HepG2 (cell line): Measurements from ENCODE around the gene PPP1R18. TPM values are rescaled to one million over a fixed set of nuclear protein-coding genes. Genes with fewer than 3 reads are reported as not detected.

ENCODE experiments used
- CBX2 ChIP-seq, 2 experiments: fragments of 200-600 bp in 1 of 2; sonication (generic); formaldehyde crosslinking in 1 of 2; IDR thresholded peaks; 2 replicates each; pipeline versions ENCODE4 v1.7.0 to v1.8.1; 2018 to 2022; ENCODE audit warnings: low read depth in 2 of 2, low read length in 1 of 2, mild to moderate bottlenecking in 1 of 2, missing genetic modification reagents in 1 of 2
- DPF2 ChIP-seq: sonication (generic); formaldehyde crosslinking; IDR thresholded peaks from 2 replicates; pipeline ENCODE4 v1.4.0; 2020; ENCODE audit warnings: mild to moderate bottlenecking, low read depth, missing genetic modification reagents, borderline replicate concordance
- FIP1L1 ChIP-seq: fragments of 200-400 bp; formaldehyde crosslinking; IDR thresholded peaks from 2 replicates; pipeline ENCODE4 v1.6.1; 2018; ENCODE audit warnings: low read depth, mild to moderate bottlenecking, low read length, moderate library complexity, borderline replicate concordance; ENCODE audit not compliant: insufficient read depth
- ISX ChIP-seq: sonication (generic); formaldehyde crosslinking; conservative IDR thresholded peaks from 2 replicates; pipeline ENCODE4 v1.5.0; 2020; ENCODE audit warnings: missing genetic modification reagents
- RBM39 ChIP-seq: fragments of 200-400 bp; formaldehyde crosslinking; IDR thresholded peaks from one replicate; pipeline ENCODE4 v1.6.1; 2018; ENCODE audit warnings: antibody characterized with exemption, mild to moderate bottlenecking, low read depth, low read length; ENCODE audit not compliant: poor library complexity, severe bottlenecking
- TEAD3 ChIP-seq: optimal IDR thresholded peaks from 2 replicates; pipeline ENCODE3; 2016; ENCODE audit warnings: borderline replicate concordance
- ZBTB21 ChIP-seq: sonication (generic); formaldehyde crosslinking; IDR thresholded peaks from 2 replicates; pipeline ENCODE4 v1.4.0; 2020; ENCODE audit warnings: missing genetic modification reagents
- ZFY ChIP-seq: sonication (generic); formaldehyde crosslinking; IDR thresholded peaks from 2 replicates; pipeline ENCODE4 v1.4.0; 2020; ENCODE audit warnings: missing genetic modification reagents
- ZNF468 ChIP-seq: sonication (generic); formaldehyde crosslinking; IDR thresholded peaks from 2 replicates; pipeline ENCODE4 v1.8.0; 2022; ENCODE audit warnings: mild to moderate bottlenecking, moderate library complexity, missing genetic modification reagents
- ZNF556 ChIP-seq: sonication (generic); formaldehyde crosslinking; IDR thresholded peaks from 2 replicates; pipeline ENCODE4 v1.4.0; 2020; ENCODE audit warnings: mild to moderate bottlenecking, missing genetic modification reagents, borderline replicate concordance
- ZNF720 ChIP-seq: sonication (generic); formaldehyde crosslinking; IDR thresholded peaks from 2 replicates; pipeline ENCODE4 v1.4.0; 2020; ENCODE audit warnings: missing genetic modification reagents
- ZNF781 ChIP-seq: sonication (generic); formaldehyde crosslinking; IDR thresholded peaks from 2 replicates; pipeline ENCODE4 v1.5.1; 2020; ENCODE audit warnings: borderline replicate concordance, mild to moderate bottlenecking, missing genetic modification reagents; ENCODE audit errors: not compliant biosample characterization
- ZNF839 ChIP-seq: sonication (generic); formaldehyde crosslinking; IDR thresholded peaks from 2 replicates; pipeline ENCODE4 v1.4.0; 2020; ENCODE audit warnings: missing genetic modification reagents, mild to moderate bottlenecking, borderline replicate concordance
- polyA plus RNA-seq, 8 experiments: library from polyadenylated mRNA; depleted of rRNA in 3 of 8; stranded (reverse) in 7 of 8; unstranded in 1 of 8; fragments of >200 nt; fragmentation: Illumina TruSeq in 4 of 8; extraction: Trizol in 4 of 8; gene quantifications; 2 replicates each; pipeline versions ENCODE4 v1.2.1 to v1.2.3, GENCODE V29; 2011 to 2016; ENCODE audit warnings: low read depth in 4 of 8, missing spikeins in 1 of 8, mixed read lengths in 1 of 8; ENCODE audit not compliant: insufficient read depth in 1 of 8
- total RNA-seq, 5 experiments: library from RNA; depleted of rRNA; stranded (reverse); fragments of >200 nt; fragmentation: Illumina TruSeq; extraction: Trizol; gene quantifications; 2 replicates each; pipeline ENCODE4 v1.2.3, GENCODE V29; 2016; ENCODE audit warnings: low read depth in 1 of 5
- TF ChIP-seq, protein P1 (sequence below): sonication (generic); formaldehyde crosslinking; IDR thresholded peaks from 2 replicates; pipeline ENCODE4 v1.4.0; 2020; ENCODE audit warnings: mild to moderate bottlenecking, missing genetic modification reagents
- TF ChIP-seq, protein P2 (sequence below): sonication (generic); formaldehyde crosslinking; IDR thresholded peaks from 2 replicates; pipeline ENCODE4 v1.4.0; 2020; ENCODE audit warnings: mild to moderate bottlenecking, missing genetic modification reagents

Gene PPP1R18
- total and polyA plus RNA-seq, 2 of the 13 experiments (the other 11 are each of a cell fraction or from before 2014, with no cell fraction given): 4.9 to 9.2 TPM

DNA sequence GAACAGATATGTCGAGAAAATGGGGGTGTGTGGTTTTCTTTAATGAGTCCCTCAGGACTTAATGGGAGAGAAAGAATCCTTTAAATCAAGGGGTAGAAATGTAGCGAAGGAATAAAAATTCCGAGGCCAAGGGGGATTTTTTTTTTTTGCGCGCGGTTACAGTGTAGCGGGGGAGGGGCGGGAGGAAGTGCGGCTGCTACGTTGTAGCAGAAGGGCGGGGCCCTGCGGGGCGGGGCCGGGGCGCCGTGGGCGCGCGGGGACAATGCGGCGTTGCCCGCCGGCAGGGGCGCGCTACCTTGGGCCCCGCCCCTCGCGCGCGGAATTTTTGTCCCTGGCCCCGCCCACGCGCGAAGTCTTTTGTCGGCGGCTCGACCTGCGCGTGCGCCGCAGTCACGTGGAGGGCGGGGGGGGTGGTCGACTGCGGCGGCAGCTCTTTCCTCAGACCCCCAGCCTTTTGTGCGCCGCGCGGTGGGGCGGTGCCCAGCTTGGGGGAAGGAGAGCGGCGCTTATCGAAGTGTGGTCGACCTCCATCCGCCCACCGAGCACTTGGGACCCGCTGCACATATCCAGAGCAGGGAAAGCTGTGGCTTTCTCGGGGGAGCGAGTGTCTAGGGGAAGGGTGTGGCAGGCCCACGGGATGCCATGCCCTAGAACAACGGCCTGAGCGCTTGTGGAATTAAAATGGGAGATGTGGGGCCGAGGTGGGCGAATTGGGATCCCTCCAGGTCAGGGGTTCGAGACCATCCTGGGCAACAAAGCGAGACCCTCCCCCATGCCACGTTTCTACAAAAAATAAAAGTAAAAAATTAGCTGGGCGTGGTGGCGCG is 35.0 kb upstream of the PPP1R18 start (continued):
- no peak; the same call in 1 of the 2 replicates for TF ChIP-seq ISX (CRISPR knock-in tag)
- TF ChIP-seq, protein P1, sequence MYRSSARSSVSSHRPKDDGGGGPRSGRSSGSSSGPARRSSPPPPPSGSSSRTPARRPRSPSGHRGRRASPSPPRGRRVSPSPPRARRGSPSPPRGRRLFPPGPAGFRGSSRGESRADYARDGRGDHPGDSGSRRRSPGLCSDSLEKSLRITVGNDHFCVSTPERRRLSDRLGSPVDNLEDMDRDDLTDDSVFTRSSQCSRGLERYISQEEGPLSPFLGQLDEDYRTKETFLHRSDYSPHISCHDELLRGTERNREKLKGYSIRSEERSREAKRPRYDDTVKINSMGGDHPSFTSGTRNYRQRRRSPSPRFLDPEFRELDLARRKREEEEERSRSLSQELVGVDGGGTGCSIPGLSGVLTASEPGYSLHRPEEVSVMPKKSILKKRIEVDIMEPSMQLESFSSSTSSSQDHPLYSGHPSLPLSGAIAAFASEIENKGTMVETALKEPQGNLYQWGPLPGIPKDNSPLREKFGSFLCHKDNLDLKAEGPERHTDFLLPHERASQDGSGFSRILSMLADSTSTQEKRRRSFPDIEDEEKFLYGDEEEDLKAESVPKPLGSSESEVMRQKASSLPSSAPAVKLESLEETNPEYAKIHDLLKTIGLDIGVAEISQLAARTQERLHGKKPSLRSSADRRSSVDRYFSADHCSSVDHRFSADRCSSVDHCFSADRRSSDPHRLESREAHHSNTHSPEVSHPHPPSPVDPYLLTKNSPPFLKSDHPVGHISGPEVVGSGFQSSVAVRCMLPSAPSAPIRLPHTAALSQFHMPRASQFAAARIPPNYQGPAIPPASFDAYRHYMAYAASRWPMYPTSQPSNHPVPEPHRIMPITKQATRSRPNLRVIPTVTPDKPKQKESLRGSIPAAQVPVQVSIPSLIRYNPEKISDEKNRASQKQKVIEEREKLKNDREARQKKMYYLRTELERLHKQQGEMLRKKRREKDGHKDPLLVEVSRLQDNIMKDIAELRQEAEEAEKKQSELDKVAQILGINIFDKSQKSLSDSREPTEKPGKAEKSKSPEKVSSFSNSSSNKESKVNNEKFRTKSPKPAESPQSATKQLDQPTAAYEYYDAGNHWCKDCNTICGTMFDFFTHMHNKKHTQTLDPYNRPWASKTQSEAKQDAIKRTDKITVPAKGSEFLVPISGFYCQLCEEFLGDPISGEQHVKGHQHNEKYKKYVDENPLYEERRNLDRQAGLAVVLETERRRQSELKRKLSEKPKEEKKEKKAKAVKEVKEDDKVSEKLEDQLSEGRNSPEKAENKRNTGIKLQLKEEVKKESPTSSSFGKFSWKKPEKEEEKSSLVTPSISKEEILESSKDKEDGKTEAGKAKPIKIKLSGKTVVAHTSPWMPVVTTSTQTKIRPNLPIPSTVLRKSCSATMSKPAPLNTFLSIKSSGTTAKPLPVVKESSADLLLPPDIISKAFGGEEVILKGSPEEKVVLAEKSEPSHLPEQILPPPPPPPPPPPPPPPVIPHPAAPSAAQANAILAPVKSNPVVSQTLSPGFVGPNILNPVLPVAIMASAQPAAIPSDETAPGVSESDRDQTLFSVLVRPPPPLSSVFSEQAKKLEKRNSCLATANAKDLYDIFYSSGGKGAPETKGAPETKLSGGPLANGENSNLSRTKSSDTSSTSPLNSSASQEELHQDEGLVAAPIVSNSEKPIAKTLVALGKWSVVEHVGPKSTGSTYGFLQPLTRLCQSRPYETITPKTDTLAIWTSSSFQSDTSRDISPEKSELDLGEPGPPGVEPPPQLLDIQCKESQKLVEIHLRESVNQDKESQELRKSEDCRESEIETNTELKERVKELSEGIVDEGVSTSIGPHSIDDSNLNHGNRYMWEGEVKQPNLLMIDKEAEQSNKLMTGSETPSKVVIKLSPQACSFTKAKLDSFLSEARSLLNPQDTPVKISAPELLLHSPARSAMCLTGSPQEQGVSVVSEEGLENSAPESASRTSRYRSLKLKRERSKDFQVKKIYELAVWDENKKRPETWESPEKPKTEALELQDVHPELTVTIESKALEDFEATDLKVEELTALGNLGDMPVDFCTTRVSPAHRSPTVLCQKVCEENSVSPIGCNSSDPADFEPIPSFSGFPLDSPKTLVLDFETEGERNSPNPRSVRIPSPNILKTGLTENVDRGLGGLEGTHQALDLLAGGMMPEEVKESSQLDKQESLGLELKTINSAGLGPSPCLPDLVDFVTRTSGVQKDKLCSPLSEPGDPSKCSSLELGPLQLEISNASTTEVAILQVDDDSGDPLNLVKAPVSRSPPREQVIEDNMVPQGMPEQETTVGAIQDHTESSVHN (CRISPR knock-in tag): no peak
- TF ChIP-seq ZFY (CRISPR knock-in tag): peak; percentile 46
- no peak for TF ChIP-seq ZNF556 (CRISPR knock-in tag)
- TF ChIP-seq ZNF720 (CRISPR knock-in tag): no peak
- no peak for TF ChIP-seq FIP1L1
- TF ChIP-seq ZNF839: 0 out of 2 replicates have a peak, but pooled peaks have one; percentile 25
- peak; percentile 92 for TF ChIP-seq TEAD3
- 0 out of 2 replicates have a peak, but pooled peaks have one; percentile 32 for TF ChIP-seq ZBTB21 (CRISPR knock-in tag)
- TF ChIP-seq CBX2 (IDR thresholded peaks at IDR 0.05; ENCODE audit: low read depth, low read length): no peak
- no peak for TF ChIP-seq CBX2 (CRISPR knock-in tag; IDR thresholded peaks at IDR 0.05; ENCODE audit: low read depth)
- peak; percentile 33; the same call in 1 of the 2 replicates for TF ChIP-seq DPF2
- TF ChIP-seq, protein P2, sequence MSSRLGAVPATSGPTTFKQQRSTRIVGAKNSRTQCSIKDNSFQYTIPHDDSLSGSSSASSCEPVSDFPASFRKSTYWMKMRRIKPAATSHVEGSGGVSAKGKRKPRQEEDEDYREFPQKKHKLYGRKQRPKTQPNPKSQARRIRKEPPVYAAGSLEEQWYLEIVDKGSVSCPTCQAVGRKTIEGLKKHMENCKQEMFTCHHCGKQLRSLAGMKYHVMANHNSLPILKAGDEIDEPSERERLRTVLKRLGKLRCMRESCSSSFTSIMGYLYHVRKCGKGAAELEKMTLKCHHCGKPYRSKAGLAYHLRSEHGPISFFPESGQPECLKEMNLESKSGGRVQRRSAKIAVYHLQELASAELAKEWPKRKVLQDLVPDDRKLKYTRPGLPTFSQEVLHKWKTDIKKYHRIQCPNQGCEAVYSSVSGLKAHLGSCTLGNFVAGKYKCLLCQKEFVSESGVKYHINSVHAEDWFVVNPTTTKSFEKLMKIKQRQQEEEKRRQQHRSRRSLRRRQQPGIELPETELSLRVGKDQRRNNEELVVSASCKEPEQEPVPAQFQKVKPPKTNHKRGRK (CRISPR knock-in tag): no peak
- no peak for TF ChIP-seq ZNF781
- peak; percentile 30 for TF ChIP-seq RBM39
- TF ChIP-seq ZNF468 (CRISPR knock-in tag): no peak
